GM12891 (cell line): ENCODE data around the gene MZT1. TPM values are rescaled to one million over a fixed set of nuclear protein-coding genes. Genes with fewer than 3 reads are reported as not detected.

Experiments used
- DNase-seq: peaks from one replicate; pipeline ENCODE4 v3.0.0; 2011; ENCODE audit warnings: low spot score; ENCODE audit not compliant: insufficient read length
- FAIRE-seq: peaks from 2 replicates; lab custom pipeline; 2011; peaks lifted over from hg19 to GRCh38; lab: Jason Lieb, UNC
- PAX5 ChIP-seq: IDR thresholded peaks from 2 replicates; pipeline ENCODE4 v1.6.1; 2011; ENCODE audit warnings: low read length, moderate library complexity, mild to moderate bottlenecking; ENCODE audit not compliant: insufficient read depth, severe bottlenecking
- POLR2A ChIP-seq: IDR thresholded peaks from 2 replicates; pipeline ENCODE4 v1.6.1; 2011; ENCODE audit warnings: low read depth, low read length, control low read depth
- POLR2AphosphoS5 ChIP-seq: IDR thresholded peaks from 2 replicates; pipeline ENCODE4 v1.6.1; 2011; ENCODE audit warnings: low read depth, low read length, control low read depth
- POU2F2 ChIP-seq: IDR thresholded peaks from 2 replicates; pipeline ENCODE4 v1.6.1; 2011; ENCODE audit warnings: low read depth, mild to moderate bottlenecking, control low read depth, low read length, moderate library complexity
- SPI1 ChIP-seq: IDR thresholded peaks from 2 replicates; pipeline ENCODE4 v1.6.1; 2011; ENCODE audit warnings: low read depth, low read length, control low read depth
- TAF1 ChIP-seq: IDR thresholded peaks from 2 replicates; pipeline ENCODE4 v1.6.1; 2011; ENCODE audit warnings: low read depth, low read length, control low read depth
- polyA plus RNA-seq: library from polyadenylated mRNA; unstranded; fragments of >200 nt; gene quantifications from one replicate; pipeline ENCODE4 v1.2.1, GENCODE V29; 2012; ENCODE audit warnings: low read depth, missing spikeins, inconsistent platforms; ENCODE audit not compliant: missing spikeins

The MZT1 gene, protein sequence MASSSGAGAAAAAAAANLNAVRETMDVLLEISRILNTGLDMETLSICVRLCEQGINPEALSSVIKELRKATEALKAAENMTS
- 10.5 TPM for polyA plus RNA-seq

DNA sequence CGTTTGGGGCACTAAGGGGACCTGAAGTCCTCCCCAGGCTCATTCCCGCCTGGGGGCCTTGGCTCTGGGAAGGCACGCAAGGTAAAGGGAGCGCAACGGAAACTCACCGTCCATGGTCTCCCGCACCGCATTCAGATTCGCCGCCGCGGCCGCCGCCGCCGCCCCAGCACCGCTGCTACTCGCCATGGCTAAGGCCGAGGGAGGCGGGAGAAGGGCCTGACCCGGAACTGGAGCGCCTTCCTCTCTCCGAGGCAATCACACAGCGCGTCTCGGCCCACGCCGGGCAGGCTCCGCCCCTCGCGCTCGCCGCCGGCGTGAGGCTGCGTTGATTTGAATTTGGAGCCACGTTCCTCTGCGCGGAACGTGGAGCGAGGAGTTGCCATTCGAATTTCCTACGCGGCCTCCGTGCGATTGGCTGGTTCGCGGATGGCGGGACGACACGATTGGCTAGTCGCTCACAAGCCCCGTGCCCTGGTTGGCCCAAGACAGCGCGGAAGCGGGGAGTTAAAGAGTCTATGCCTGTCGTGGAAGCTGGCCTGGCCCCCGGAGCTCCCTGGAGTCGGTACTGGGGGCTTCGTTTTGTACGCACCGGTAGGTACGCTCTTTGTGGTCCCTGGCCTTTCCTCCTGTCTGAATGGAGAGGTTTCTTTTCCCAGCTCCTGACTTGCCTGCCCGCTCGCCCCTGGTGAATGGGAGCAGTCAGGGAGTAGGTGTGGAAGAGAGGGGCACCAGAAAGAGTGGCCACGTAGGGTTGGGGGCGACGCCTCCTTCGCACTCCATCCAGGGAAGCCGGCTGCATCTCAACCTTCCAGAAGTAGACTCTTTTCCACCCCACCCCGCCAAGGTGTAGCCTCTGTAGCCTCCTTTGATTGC lies at the start of gene MZT1, which contains the start of gene BORA:
MZT1 (minus strand) TSS at position 213 of the 873 bp plus-strand sequence; CDS start at position 186, 27 bp downstream.
BORA (plus strand) TSS at position 507 of the 873 bp plus-strand sequence. CDS start 1,018 bp downstream, outside the sequence.
- FAIRE-seq (peak; percentile 100), DNase-seq (peak; percentile 72)
- TF ChIP-seq PAX5: no peak
- TF ChIP-seq SPI1: peak; percentile 47; the same call in 1 of the 2 replicates
- peak; percentile 79 for TF ChIP-seq POU2F2
- TF ChIP-seq TAF1: no peak; the same call in 1 of the 2 replicates
- TF ChIP-seq POLR2A: peak; percentile 77
- TF ChIP-seq POLR2AphosphoS5: peak; percentile 79

DNA sequence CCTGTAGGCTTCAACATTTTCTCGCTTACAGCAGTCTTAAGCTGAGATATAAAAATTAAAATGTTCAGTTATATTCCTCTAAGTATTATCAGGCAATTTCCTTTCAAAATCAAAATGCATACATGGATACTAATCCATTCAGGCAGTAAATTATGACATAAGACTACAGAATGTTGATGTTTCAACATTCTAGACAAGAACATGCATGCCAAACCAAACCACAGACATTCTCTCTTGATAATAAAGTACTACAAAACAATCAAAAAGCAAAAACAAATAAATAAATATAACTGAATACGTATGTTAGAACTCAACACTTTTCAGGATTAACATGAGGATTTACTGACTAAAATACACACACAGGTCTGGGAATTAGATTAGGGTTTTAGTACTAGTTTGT lies 46.6 kb upstream of the MZT1 start:
- no peak for FAIRE-seq
- TF ChIP-seq POU2F2: no peak
- TF ChIP-seq SPI1: no peak
- TF ChIP-seq POLR2AphosphoS5: no peak
- TF ChIP-seq TAF1: no peak
- no peak for TF ChIP-seq PAX5
- TF ChIP-seq POLR2A: no peak
- DNase-seq: no peak

DNA sequence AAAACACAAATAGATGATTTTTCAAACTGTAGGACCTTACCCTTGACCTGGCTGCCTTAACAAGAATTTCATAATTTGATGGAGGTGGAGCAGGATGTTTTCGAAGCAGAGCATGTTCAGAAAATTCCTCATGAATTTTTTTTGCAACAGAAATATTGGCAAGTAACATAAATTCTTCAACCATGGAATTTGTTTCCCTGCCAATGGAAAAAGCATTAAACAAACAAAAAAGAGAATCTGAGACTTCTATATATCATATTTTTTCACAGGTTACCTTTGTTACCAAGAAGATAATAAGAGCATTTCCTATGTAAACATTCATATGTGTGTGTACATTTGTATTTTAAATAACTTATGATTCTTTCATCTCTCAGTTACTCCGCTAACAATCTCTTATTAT lies 36.0 kb upstream of the MZT1 start:
- FAIRE-seq (no peak), DNase-seq (no peak)
- TF ChIP-seq PAX5: no peak
- no peak for TF ChIP-seq POLR2A
- TF ChIP-seq POLR2AphosphoS5: no peak
- TF ChIP-seq TAF1: no peak
- no peak for TF ChIP-seq SPI1
- TF ChIP-seq POU2F2: no peak

DNA sequence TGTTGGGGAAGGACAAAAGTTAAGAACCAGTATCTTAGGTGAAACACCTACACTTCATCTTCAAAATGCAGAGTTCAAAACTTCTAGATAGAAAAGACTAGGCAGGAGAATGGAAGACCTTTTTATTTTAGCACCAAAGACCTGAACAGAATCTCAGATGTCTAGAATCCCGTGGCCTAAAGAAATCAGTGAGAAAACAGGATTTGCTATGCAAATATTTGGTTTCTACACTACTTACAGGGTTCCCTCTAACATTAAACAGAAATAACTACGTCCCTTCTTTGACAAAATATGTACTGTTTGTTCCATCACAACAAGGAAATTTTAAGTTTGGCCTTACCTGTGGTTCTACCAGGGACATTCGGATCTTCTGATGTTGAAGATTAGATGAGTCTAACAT lies 32.8 kb upstream of the MZT1 start:
- no peak for TF ChIP-seq POLR2AphosphoS5
- TF ChIP-seq PAX5: no peak
- no peak for TF ChIP-seq POU2F2
- TF ChIP-seq TAF1: no peak
- no peak for TF ChIP-seq SPI1
- no peak for TF ChIP-seq POLR2A

DNA sequence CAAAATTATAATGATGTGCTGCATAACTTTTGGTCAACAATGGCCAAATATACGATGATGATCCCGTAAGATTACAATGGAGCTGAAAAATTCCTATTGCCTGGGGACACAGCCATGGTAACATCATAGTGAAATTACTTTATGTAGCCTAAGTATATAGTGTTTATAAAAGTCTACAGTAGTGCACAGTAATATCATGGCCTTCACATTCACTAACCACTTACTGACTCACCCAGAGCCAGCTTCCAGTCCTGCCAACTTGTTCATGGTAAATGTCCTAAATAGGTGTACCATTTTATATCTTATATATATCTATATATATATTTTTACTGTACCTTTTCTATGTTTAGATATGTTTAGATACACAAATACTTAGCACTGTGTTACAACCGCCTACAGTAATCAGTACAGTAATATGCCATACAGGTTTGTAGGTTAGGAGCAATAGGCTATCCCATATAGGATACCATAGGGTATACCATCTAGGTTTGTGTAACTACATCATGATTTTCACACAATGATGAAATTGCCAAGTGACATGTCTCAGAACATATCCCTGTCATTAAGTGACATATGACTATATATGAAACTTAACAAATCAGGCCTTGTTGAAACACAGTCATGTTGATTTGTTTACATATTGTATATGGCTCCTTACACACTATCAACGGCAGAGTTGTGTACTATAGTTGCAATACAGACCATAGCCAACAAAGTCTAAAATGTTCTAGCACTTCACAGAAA lies 30.5 kb upstream of the MZT1 start:
- TF ChIP-seq POU2F2: no peak
- TF ChIP-seq POLR2AphosphoS5: no peak
- no peak for TF ChIP-seq TAF1
- TF ChIP-seq SPI1: no peak
- TF ChIP-seq POLR2A: no peak
- TF ChIP-seq PAX5: no peak
- DNase-seq (no peak), FAIRE-seq (peak; percentile 48)

More for the DNA sequence above, 32.8 kb upstream of the MZT1 start:
- DNase-seq (no peak), FAIRE-seq (peak; percentile 5)

DNA sequence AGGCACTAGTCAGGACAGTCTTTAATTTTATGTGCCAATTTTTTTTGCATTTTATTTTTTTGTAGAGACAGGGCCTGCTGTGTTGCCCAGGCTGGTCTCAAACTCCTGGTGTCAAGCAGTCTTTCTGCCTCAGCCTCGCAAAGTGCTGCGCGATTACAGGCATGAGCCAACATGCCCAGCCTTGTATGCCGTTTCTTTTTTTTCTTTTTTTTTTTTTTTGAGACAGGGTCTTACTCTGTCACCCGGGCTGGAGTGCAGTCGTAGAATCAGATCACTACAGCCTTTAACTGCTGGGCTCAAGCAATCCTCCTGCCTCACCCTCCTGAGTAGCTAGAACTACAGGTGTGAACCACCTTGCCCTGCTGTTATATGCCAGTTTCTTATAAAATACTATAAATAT lies 26.7 kb upstream of the MZT1 start:
- TF ChIP-seq SPI1: no peak
- TF ChIP-seq POLR2A: no peak
- no peak for TF ChIP-seq PAX5
- no peak for TF ChIP-seq POU2F2
- no peak for TF ChIP-seq POLR2AphosphoS5
- no peak for TF ChIP-seq TAF1
- DNase-seq: no peak
- FAIRE-seq: no peak

DNA sequence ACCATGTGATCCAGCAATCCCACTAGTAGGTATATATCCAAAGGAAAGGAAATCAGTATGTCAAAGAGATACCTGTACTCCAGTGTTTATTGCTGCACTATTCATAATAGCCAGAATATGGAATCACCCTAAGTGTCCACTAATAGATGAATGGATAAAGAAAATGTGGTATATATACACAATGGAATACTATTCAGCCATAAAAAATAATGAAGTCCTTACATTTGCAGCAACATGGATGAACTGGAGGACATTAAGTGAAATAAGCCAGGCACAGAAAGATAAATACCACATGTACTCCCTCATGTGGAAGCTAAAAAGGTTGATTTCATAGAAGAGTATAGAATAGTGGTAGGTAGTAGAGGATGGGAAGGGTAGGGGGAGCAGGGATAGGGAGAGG lies 23.8 kb upstream of the MZT1 start:
- no peak for TF ChIP-seq POLR2AphosphoS5
- no peak for TF ChIP-seq SPI1
- no peak for TF ChIP-seq PAX5
- no peak for TF ChIP-seq POLR2A
- TF ChIP-seq POU2F2: no peak
- TF ChIP-seq TAF1: no peak
- FAIRE-seq (no peak), DNase-seq (no peak)

DNA sequence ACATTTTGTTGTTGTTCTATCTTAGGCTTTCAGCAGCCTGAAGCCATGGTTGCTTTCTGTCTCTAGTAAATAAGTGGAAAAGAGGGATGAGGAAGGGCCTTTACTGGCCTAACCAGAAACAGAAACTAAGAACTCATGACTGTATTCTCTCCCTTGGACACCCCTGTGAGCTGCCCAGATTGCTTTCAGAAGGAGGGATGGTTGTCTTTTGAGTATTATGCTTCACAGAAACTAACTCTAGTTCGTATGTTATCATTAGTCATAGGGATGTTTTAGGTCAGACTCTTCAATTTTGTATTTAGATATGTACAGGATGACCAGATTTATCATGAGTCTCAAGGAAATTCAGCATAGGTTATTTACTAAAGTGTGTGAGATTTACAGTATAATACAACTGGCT lies 17.8 kb upstream of the MZT1 start:
- no peak for DNase-seq
- TF ChIP-seq POLR2AphosphoS5 (no peak), POU2F2 (no peak), POLR2A (no peak)
- FAIRE-seq: no peak
